ENCODE data around the gene SASH3.

- TF ChIP-seq EP300 (IDR thresholded peaks at IDR 0.05) (no peak), POLR2A (IDR thresholded peaks at IDR 0.05) (no peak), CTCF (IDR thresholded peaks at IDR 0.05) (no peak)
These were observed 8.8 kb downstream of the SASH3 start for GRCh38 chrX:129788527-129788926.
